Mucosa of rectum (tissue), 2 donors: Measurements from ENCODE around the gene PHKA1.
"Not testable (repeated sequence)": the region's sequence is repeated elsewhere in the genome, so short reads cannot be mapped to it uniquely, and the experiment has no call there.

ENCODE experiments used
- H3K27ac ChIP-seq, 2 donors: one replicate each; pipeline ENCODE4 v1.7.0; 2013; ENCODE audit warnings: inconsistent platforms in 2 of 2, low read depth in 2 of 2, low read length in 2 of 2
- H3K27me3 ChIP-seq, 2 donors: one replicate each; pipeline ENCODE4 v1.7.0; 2013; ENCODE audit warnings: low read length in 2 of 2; ENCODE audit not compliant: control insufficient read depth in 2 of 2, insufficient read depth in 2 of 2
- H3K36me3 ChIP-seq, 2 donors: one replicate each; pipeline ENCODE4 v1.7.0; 2013; ENCODE audit warnings: low read length in 2 of 2; ENCODE audit not compliant: control insufficient read depth in 2 of 2, insufficient read depth in 2 of 2
- H3K4me1 ChIP-seq, 2 donors: one replicate each; pipeline ENCODE4 v1.7.0; 2013; ENCODE audit warnings: low read length in 2 of 2, mild to moderate bottlenecking in 1 of 2; ENCODE audit not compliant: control insufficient read depth in 2 of 2, insufficient read depth in 2 of 2
- H3K4me3 ChIP-seq, 2 donors: one replicate each; pipeline ENCODE4 v1.7.0; 2013; ENCODE audit warnings: low read length in 2 of 2
- H3K9ac ChIP-seq, 2 donors: one replicate each; pipeline ENCODE4 v1.7.0; 2013; ENCODE audit warnings: low read length in 2 of 2, low read depth in 1 of 2, mild to moderate bottlenecking in 1 of 2
- H3K9me3 ChIP-seq, 2 donors: one replicate each; pipeline ENCODE4 v1.7.0; 2013; ENCODE audit warnings: low read length in 2 of 2; ENCODE audit not compliant: control insufficient read depth in 2 of 2
- donor health status: healthy.
- donor health status: Normal muscosa, but diverticular disease.

The PHKA1 gene

DNA sequence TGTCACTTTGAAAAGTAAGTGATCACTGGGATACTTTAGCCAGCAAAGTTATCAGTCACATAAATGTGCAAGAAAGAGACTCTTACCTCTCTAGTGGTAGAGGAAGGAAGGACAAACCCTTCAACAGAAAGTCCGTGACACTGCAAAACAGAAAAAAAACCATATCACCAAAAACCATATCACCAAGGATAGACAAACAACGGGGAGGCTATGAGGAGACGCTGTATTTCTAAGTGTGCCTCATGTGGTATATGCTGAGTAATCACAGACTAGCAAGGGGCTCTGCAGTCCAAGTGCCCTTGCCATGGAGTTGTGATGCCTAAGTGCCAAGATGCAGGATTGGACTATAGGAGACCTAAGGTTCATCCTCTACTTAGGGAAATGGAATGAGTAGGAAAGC, 129.9 kb downstream of the PHKA1 start:
- no peaks in the 10 kb centered on the region for H3K27me3 ChIP-seq
- H3K4me3 ChIP-seq, result no peak overlapping the region
- H3K4me1 ChIP-seq, result no peaks in the 10 kb centered on the region
- H3K27ac ChIP-seq, result no peak overlapping the region
- no peaks in the 10 kb centered on the region for H3K9me3 ChIP-seq
- no peaks in the 10 kb centered on the region for H3K36me3 ChIP-seq
- H3K9ac ChIP-seq, result no peak overlapping the region

DNA sequence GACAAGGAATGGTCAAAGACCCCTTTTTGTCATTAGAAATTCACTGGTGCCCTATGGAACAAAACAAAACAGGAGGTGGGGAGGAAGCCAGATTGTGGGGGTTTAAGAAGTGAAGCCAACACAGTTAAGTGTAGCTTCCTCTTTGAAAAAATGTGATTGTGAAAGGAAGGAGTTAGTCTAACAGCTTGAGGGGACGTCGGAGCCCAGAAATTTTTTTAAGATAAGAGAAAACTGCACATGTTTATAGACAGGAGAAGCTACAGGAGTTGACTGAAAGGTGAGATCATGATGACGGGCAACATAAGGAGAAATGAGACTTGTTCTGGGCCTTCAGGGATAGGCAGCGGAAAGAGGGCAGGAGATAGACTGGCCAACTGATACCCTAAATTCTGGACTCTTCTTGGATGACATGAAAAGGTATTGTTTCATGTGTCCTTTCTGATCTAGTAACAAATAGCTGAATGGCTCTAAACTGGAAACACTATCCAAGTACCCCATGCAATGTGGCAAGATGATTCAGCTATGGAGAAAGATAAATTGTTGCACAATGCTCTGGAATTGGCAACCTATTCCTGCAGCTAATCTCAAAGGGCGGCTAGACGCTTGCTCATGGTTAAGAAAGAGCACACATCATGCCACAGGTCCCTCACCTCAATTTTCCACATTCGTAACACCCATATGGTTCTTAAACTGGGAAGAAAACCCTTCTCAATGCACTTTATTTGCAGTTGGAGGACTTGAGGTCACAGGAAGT, 137.8 kb downstream of the PHKA1 start:
- H3K9me3 ChIP-seq, result no peaks in the 10 kb centered on the region
- no peaks in the 10 kb centered on the region for H3K36me3 ChIP-seq
- H3K4me1 ChIP-seq, result no peaks in the 10 kb centered on the region
- H3K27me3 ChIP-seq, result no peaks in the 10 kb centered on the region
- H3K27ac ChIP-seq, result no peak overlapping the region
- H3K4me3 ChIP-seq, result no peak overlapping the region
- no peak overlapping the region for H3K9ac ChIP-seq

DNA sequence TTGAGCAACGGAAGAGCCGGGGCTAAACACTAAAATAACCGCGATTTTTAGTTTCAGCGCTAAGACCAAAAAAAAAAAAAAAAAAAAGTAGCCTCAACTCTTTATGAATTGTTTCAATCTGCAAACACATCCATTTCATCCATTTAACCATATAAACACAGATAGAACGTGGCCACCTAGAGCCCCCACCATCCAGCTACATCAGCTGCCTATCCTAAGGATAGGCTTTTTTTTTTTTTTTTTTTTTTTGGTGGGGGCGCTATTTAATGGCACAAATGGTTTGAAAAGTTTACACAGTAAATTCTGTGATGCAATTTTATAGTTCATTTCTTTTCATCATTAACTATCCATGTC, 141.0 kb downstream of the PHKA1 start:
- H3K9ac ChIP-seq, result no peak overlapping the region

DNA sequence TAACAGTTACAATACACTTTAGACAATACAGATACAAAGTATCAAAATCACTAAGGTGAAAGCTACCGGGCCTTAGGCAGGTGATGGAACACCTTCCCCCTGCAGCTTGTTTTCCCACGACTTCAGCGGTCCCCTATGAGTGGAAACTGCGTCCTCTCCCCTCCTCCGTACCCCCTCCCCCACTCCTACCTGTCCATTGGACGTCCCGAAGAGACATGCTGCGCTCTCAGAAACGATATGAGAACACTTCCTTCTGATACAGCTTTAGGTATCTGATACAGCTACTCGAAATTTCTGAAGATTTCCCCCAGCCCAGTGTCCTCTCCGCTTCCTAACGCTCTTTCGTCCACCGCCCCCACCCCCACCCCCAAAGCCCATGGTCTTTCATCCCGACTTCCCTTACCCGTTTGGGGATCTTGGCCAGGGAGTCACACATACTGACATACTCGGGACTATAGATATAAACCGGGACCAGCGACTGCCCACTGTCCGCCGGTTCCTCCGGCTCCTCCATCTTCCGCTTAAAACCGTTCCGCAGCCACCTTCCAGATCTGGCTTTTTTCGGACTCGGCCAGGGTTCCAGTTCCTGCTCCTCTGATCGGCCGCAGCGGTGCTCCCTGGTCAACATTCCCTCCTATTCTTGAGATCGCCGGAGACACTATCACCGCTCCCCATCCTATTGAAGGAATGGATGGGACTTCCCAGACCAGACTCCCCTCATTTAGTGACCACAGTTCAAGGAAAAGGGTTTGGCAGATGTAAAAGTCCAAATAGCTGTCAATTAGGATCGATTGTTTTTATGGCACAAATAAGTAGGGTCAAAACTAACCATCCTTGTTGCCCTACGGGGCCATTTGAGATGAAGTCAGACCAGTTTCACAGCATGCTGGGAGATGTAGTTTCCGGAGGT, 141.6 kb downstream of the PHKA1 start, which contains the start of gene HDAC8:
Gene HDAC8, minus strand, starts transcription at position 596 of the 910 bp plus-strand sequence. Its CDS starts 82 bp downstream, at position 514.
- Histone ChIP-seq H3K27ac (peak within 1 kb of the TSS; percentile 49 to 55), H3K27me3 (no peaks in the 10 kb centered on the region), H3K4me1 (no peaks in the 10 kb centered on the region), H3K9me3 (no peaks in the 10 kb centered on the region), H3K36me3 (peaks cover 0 to 9% of the 10 kb centered on the region in 2 donors), H3K4me3 (peak within 1 kb of the TSS; percentile 72 to 90), H3K9ac (peak within 1 kb of the TSS; percentile 49 to 63)

More for the DNA sequence above, 141.0 kb downstream of the PHKA1 start:
- Histone ChIP-seq H3K4me3 (peak overlapping the region in 1 of 2 donors; percentile 90), H3K27ac (no peak overlapping the region), H3K4me1 (no peaks in the 10 kb centered on the region), H3K36me3 (peaks cover 0 to 4% of the 10 kb centered on the region in 2 donors), H3K27me3 (no peaks in the 10 kb centered on the region), H3K9me3 (no peaks in the 10 kb centered on the region)

DNA sequence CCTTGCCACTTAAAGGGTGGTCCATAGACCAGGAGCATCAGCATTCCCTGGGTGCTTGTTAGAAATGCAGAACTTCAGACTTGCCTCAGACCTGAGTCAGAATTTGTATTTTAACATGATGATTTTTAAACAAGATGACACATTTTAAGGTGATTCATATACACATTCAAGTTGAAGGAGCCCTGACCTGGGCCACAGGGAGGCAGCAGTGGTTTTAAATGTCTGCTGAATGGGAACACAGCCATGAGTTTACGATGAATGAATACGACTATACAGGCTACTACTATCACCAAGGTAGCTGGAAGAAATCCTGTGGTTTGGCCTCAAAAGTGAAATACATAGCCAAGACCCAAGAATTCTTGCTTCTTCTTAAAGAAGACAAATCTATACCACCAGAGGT, 144.3 kb downstream of the PHKA1 start:
- H3K27me3 ChIP-seq, result no peaks in the 10 kb centered on the region
- no peak overlapping the region for H3K9ac ChIP-seq
- H3K4me1 ChIP-seq, result no peaks in the 10 kb centered on the region
- H3K36me3 ChIP-seq, result peaks cover 0 to 13% of the 10 kb centered on the region in 2 donors
- H3K27ac ChIP-seq, result no peak overlapping the region
- no peaks in the 10 kb centered on the region for H3K9me3 ChIP-seq
- no peak overlapping the region for H3K4me3 ChIP-seq

DNA sequence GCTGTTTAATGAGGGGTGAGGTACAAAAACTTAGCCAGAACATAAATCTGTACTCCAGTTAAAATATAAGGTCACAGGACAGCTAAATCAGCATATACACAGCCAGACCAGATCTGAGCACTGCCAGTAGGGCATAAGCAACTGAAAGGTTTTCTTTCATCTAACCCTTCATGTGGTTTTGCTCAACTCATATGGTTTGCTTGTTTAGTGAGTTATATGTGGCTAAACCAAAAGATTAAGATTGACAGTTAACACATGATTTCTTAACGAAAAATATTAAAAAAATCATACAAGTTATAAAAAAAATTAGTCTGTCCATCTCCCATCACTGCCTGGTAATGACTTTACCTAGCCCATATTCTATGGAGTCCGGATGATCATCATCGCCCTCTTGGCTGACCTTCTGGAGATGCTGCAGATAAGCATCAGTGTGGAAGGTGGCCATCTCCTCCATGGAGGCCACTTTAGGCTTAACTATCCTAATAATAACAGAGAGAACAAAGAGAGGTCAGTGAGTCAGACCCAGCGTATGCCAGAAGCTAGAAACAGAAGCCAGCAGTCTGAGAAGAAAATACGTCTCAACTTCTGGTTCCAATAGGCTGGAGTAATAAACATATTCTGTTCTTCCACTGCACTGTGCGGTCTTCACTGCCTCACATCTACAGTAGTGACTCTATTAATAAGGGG, 145.6 kb downstream of the PHKA1 start:
- Histone ChIP-seq H3K27me3 (no peaks in the 10 kb centered on the region), H3K36me3 (peaks cover 0 to 13% of the 10 kb centered on the region in 2 donors), H3K9me3 (no peaks in the 10 kb centered on the region), H3K4me1 (no peaks in the 10 kb centered on the region), H3K4me3 (no peak overlapping the region), H3K27ac (no peak overlapping the region), H3K9ac (no peak overlapping the region)

DNA sequence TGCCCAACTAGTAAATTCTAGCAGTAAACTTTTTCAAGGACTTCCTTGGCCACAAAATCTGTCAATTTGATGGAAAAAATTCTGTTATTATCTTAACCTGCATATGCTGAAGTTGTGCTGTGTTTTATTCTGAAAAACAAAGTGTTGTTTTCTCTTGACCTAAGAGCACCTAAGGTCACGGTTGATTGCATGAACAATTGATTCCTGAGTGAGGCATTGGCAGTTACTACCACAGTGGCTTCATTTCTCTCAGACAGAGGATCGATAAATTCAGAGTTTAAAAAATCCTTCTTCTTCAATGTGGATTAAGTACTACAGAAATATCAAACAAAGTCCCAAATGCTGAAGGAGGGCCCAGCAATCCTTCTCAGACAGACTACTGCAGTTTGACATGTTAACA, 147.7 kb downstream of the PHKA1 start:
- H3K9me3 ChIP-seq, result no peaks in the 10 kb centered on the region
- H3K36me3 ChIP-seq, result peaks cover 0 to 15% of the 10 kb centered on the region in 2 donors
- H3K27me3 ChIP-seq, result no peaks in the 10 kb centered on the region
- H3K4me1 ChIP-seq, result no peaks in the 10 kb centered on the region
- H3K9ac ChIP-seq, result no peak overlapping the region
- H3K27ac ChIP-seq, result no peak overlapping the region
- H3K4me3 ChIP-seq, result no peak overlapping the region

DNA sequence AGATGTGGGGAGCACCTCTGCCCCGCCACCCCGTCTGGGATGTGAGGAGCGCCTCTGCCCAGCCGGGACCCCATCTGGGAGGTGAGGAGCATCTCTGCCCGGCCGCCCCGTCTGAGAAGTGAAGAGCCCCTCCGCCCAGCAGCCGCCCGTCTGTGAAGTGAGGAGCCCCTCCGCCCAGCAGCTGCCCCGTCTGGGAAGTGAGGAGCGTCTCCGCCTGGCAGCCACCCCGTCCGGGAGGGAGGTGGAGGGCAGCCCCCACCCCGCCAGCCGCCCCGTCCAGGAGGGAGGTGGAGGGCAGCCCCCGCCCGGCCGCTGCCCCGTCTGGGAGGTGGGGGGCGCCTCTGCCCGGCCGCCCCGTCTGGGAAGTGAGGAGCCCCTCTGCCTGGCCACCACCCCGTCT, 154.5 kb downstream of the PHKA1 start:
- H3K4me1 ChIP-seq, H3K27me3 ChIP-seq, H3K9me3 ChIP-seq, H3K36me3 ChIP-seq, H3K9ac ChIP-seq, H3K27ac ChIP-seq, H3K4me3 ChIP-seq: not testable (repeated sequence)

DNA sequence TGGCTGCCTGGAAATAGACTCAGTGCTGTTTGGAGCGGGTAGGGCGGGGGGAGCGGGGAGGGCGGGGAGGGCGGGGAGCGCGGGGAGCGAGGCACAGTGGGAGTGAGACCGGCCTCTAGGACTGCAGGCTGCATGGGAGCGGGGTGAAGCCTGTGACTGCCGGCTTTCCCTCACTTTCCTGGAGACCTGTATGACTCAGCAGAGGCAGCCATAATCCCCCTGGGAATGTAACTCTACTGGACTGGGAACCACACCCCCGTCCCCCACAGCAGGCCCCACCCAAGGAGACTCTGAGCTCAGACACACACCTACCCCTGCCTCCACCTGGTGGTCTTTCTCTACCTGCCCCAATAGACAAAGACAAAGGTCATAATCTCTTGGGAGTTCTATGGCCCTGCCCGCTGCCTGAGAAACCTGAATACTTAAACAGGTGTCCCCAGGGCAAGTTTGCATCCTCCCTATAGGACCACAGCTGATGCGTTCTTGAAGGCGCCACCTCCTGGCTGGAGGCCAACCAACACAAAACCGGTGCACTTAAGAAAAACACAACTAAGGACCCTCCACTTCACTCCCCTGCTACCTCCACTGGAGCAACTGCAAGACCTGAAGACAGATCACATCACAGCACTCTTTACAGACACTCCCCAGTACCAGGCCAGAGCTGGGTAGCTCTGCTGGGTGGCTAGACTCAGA, 159.5 kb downstream of the PHKA1 start:
- H3K27me3 ChIP-seq, result no peaks in the 10 kb centered on the region
- H3K9me3 ChIP-seq, result no peaks in the 10 kb centered on the region
- H3K9ac ChIP-seq, result no peak overlapping the region
- no peak overlapping the region for H3K27ac ChIP-seq
- H3K4me1 ChIP-seq, result no peaks in the 10 kb centered on the region
- no peaks in the 10 kb centered on the region for H3K36me3 ChIP-seq
- H3K4me3 ChIP-seq, result no peak overlapping the region
